Measurements from ENCODE around the gene ATP9A.

ATP9A gene

DNA sequence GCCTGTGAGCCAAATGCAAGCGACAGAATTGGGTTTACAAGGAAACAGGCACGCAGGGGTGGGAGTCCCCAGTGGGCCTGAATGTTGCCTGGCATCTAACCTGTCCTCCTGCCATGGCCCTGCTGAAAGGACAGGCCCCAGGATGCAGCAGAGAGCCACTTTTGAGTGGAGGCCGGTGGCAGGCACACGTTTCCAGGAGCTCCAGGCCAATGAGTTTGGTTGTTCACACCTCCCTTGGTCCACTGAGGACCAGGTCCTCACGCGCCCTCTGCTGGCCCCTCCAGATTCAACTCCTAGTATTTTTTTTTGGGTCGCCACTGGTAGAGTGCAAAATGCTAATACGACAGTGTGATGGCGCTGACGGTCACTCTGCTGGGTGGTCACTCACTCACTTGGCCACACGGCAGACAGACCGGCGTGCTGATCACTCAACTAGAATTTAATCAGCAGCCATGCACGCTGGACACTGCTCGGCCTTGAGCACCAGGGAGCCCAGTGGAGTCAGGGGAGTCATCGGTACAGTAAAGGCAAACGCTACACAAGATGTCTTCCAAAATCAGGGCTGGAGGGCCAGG, 143.9 kb downstream of the ATP9A start:
- TF ChIP-seq, protein P1, sequence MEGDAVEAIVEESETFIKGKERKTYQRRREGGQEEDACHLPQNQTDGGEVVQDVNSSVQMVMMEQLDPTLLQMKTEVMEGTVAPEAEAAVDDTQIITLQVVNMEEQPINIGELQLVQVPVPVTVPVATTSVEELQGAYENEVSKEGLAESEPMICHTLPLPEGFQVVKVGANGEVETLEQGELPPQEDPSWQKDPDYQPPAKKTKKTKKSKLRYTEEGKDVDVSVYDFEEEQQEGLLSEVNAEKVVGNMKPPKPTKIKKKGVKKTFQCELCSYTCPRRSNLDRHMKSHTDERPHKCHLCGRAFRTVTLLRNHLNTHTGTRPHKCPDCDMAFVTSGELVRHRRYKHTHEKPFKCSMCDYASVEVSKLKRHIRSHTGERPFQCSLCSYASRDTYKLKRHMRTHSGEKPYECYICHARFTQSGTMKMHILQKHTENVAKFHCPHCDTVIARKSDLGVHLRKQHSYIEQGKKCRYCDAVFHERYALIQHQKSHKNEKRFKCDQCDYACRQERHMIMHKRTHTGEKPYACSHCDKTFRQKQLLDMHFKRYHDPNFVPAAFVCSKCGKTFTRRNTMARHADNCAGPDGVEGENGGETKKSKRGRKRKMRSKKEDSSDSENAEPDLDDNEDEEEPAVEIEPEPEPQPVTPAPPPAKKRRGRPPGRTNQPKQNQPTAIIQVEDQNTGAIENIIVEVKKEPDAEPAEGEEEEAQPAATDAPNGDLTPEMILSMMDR (IDR thresholded peaks at IDR 0.05; ENCODE audit: low read depth, low read length, missing control alignments): peak; percentile 85
- no peak overlapping the region for H3K4me3 ChIP-seq (ENCODE audit: low read depth, low read length)
- no peaks in the 10 kb centered on the region for H3K27me3 ChIP-seq (replicated peaks)
- in situ Hi-C loops (cut with HindIII; ENCODE audit: low pct_ligation_motif_present, low sequenced_read_pairs): no loop called here
- peak; percentile 67 for DNase-seq
- H3K27ac ChIP-seq: no peak overlapping the region
- H3K36me3 ChIP-seq (replicated peaks): peaks cover 7% of the 10 kb centered on the region

DNA sequence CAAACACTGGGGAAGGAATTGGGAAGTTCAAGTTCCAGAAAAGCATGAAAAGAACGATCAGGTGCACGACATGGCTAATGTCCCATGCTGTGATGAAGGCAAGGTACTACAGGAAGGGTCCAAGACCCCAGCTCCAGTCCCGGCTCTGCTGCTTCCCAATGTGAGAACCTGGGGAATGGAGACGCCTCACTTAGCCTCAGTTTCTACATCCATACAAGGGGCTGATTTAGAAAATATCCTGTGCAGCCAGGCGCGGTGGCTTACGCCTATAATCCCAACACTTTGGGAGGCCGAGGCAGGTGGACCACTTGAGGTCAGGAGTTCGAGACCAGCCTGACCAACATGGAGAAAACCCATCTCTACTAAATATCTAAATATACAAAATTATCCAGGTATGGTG, 144.9 kb downstream of the ATP9A start:
- no peak overlapping the region for H3K4me3 ChIP-seq (ENCODE audit: low read depth, low read length)
- H3K36me3 ChIP-seq (replicated peaks): peaks cover 7% of the 10 kb centered on the region
- TF ChIP-seq, protein P1 (IDR thresholded peaks at IDR 0.05; ENCODE audit: low read depth, low read length, missing control alignments): no peak
- no peak overlapping the region for H3K27ac ChIP-seq
- in situ Hi-C loops (cut with HindIII; ENCODE audit: low pct_ligation_motif_present, low sequenced_read_pairs): no loop called here
- DNase-seq: no peak
- no peaks in the 10 kb centered on the region for H3K27me3 ChIP-seq (replicated peaks)

DNA sequence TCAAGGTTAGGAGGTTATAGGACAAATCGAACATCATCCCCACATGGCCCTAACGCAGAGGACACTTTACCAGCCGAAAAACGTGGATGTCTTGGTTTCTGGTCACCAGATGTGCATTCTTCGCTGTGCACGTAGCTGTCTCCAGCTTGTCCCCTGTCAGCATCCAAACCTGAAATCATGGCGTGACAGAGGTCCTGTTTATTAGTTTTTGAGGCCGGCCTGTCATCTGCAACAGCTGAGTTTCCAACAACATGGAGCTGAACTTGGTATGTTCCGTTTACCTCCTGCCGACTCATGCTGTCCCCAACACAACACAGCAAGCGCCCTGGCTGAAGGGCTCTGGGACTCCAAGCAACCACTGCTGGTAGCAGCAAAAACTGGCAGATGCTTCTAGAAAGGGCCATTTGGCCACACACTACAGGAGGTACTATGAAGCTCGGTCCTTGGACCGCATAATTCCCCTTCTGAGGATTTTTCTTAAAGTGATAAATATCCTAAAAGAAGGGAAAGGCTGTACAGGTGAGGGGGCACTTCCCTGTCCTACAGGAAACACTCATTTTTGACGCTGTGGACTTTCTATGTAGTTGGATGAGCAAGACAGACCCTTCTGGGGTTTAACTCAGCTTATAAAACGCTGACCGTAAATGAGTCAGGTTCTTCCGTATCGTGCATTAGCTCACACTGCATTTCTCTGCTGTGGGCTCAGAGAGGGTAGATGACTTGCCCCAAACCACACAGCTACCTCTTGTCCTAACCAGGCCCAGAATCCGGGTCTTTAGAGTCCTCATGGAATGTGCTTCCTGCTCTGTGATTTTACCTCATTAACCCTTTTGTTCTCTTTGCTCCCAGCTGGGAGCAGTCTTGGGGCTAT, 146.0 kb downstream of the ATP9A start:
- Histone ChIP-seq H3K27ac (no peak overlapping the region), H3K4me3 (ENCODE audit: low read depth, low read length) (no peak overlapping the region), H3K36me3 (replicated peaks) (peaks cover 11% of the 10 kb centered on the region), H3K27me3 (replicated peaks) (no peaks in the 10 kb centered on the region)
- TF ChIP-seq, protein P1 (IDR thresholded peaks at IDR 0.05; ENCODE audit: low read depth, low read length, missing control alignments): no peak
- in situ Hi-C loops (cut with HindIII; ENCODE audit: low pct_ligation_motif_present, low sequenced_read_pairs): no loop called here
- DNase-seq: peak; percentile 9

DNA sequence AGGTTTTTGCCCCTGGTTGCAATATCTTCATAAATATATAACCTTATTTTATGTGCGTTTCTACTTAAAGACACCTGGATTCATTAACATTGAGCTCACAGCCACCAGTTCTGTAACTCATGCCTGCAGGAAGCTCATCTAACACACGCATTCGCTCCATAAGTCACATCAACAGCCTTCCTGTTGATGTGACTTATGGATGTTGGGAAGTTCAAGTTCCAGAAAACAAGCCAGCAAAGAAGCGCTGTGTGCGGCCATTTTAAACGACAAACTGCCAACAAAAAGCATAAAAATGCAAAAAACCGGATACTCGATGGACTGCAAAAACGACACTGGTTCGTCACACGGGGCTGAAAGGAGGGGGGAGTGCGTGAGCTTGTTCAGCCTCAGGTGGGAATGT, 147.8 kb downstream of the ATP9A start:
- Histone ChIP-seq H3K36me3 (replicated peaks) (peaks cover 11% of the 10 kb centered on the region), H3K27me3 (replicated peaks) (no peaks in the 10 kb centered on the region), H3K27ac (no peak overlapping the region), H3K4me3 (ENCODE audit: low read depth, low read length) (no peak overlapping the region)
- in situ Hi-C loops (cut with HindIII; ENCODE audit: low pct_ligation_motif_present, low sequenced_read_pairs): no loop called here
- no peak for DNase-seq
- TF ChIP-seq, protein P1 (IDR thresholded peaks at IDR 0.05; ENCODE audit: low read depth, low read length, missing control alignments): no peak

DNA sequence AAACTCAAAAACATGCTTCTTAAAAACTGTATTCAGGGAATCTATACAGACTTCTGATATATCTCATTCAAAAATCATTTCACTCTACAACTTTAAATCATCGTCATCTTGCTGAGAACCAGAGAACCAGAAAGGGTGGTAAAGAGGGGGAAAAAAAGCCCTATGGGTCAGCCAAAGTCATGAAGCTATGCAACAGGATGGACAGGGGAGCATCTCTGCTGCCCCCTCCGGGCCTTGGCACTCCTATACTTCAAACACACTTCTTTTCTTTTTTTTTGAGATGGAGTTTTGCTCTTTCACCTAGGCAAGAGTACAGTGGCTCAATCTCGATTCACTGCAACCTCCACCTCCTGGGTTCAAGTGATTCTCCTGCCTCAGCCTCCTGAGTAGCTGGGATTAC, 152.1 kb downstream of the ATP9A start:
- TF ChIP-seq, protein P1 (IDR thresholded peaks at IDR 0.05; ENCODE audit: low read depth, low read length, missing control alignments): peak; percentile 42
- H3K4me3 ChIP-seq (ENCODE audit: low read depth, low read length): no peak overlapping the region
- DNase-seq: no peak
- in situ Hi-C loops (cut with HindIII; ENCODE audit: low pct_ligation_motif_present, low sequenced_read_pairs): no loop called here
- no peak overlapping the region for H3K27ac ChIP-seq
- H3K36me3 ChIP-seq (replicated peaks): peaks cover 11% of the 10 kb centered on the region
- no peaks in the 10 kb centered on the region for H3K27me3 ChIP-seq (replicated peaks)
